NCI-H345 treated with DMSO at 0.1 percent for 48 hours (cell line): Measurements from ENCODE around the gene USP20.
"Not testable (repeated sequence)": the region's sequence is repeated elsewhere in the genome, so short reads cannot be mapped to it uniquely, and the experiment has no call there.

Source experiments
- DNase-seq: peaks from one replicate; lab custom pipeline; 2025; ENCODE audit not compliant: unreplicated experiment; lab: John Stamatoyannopoulos, UW

USP20 gene

DNA sequence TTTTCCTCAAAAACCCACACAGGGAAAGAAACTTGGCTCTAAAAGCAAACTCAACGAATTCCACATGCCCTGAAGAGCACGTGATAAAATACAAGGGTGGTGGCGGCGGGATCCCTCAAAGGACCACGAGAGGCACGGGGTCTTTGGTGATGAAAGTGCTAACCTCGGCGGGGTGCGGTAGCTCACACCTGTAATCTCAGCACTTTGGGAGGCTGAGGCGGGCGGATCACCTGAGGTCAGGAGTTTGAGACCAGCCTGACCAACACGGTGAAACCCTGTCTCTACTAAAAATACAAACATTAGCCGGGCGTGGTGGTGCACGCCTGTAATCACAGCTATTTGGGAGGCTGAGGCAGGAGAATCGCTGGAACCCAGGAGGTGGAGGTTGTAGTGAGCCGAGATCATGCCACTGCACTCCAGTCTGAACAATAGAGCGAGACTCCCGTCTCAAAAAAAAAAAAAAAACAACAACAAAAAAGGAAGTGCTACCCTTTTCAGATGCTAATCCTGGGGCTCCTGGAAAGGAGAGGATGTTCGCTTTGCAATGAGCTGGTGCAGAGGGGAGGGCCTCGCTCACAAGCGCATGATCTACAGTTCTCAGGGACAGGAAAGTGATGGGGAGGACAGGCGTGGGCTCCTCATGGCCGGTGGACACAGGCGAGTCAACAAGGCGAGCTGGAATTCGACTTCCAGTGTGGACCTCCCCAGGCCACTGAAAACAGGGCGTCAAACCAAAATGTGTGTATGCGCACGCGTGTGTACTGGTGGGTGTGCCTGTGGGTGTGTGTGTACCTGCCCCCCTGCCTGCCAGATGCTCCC lies 54.1 kb downstream of the USP20 start:
- DNase-seq = no peak

DNA sequence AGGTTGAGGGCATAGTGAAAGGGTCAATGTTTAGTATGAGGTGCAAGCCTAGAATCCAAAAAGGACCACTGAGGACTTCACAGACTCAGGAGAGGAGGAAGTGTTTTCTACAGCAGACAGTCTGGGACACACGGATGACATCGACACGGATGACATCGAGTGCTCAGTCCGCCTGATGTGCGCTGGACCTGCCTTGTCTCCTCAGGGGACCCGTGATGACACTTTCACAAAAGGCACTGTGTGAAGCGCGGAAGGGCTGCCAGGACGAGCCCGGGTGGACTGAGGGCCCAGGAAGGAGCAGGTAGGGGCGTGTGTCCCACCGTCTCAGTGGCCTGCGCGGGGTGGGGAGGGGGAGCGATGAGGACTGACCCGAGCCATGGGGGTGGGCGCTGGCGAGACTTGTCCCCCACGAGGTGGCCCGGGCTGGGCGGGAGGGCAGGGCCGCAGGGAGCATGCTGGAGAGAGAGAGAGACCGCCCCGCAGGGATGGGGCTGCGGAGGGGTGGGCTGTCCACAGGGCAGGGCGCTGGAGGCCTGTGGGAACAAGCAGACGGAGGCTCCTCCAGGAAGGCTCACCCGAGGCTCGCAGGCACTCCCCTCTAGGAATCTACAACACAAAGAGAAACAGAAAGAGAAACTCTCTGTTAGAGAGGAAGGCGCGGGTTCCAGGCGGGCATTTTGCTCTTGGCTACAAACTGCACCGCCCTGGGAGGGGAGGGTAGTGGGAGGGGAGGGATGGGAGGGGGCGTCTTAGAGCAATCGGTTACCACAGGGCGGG lies 54.9 kb downstream of the USP20 start:
- DNase-seq = no peak

DNA sequence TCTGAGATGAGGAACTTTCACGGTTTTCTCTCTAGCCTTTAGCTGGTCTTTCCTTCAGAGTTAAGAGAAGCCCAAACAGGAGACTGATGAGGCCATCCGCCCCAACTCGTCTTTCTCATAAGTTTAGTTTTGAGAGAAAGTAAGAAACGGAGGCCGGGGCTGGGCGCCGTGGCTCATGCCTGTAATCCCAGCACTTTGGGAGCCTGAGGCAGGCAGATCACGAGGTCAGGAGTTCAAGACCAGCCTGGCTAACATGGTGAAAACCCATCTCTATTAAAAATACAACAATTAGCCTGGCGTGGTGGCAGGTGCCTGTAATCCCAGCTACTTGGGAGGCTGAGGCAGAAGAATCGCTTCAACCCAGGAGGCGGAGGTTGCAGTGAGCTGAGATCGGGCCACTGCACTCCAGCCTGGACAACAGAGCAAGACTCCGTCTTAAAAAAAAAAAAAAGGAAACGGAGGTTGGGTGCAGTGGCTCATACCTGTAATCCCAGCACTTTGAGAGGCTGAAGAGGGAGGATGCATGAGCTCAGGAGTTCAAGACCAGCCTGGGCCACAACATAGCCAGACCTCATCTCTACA lies 55.6 kb downstream of the USP20 start:
- DNase-seq = not testable (repeated sequence)

DNA sequence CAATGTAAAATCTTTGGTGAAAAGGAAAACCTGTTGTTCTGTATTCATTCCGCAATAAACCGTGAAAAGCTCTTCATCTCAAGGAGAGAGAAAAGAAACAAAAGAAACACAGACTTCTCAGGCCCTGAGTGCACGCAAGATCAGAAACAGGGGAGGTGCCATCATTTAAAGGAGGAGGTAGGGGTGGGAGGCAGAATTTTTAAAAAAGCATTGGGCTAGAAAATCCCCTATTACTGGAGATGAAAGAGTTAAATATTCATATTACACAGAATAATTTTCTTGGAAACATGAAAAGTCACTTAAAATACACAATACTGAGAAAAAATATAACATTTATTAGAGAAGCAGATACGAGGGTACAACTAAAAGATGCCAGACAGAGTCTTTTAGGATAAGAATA lies 56.3 kb downstream of the USP20 start:
- no peak for DNase-seq

DNA sequence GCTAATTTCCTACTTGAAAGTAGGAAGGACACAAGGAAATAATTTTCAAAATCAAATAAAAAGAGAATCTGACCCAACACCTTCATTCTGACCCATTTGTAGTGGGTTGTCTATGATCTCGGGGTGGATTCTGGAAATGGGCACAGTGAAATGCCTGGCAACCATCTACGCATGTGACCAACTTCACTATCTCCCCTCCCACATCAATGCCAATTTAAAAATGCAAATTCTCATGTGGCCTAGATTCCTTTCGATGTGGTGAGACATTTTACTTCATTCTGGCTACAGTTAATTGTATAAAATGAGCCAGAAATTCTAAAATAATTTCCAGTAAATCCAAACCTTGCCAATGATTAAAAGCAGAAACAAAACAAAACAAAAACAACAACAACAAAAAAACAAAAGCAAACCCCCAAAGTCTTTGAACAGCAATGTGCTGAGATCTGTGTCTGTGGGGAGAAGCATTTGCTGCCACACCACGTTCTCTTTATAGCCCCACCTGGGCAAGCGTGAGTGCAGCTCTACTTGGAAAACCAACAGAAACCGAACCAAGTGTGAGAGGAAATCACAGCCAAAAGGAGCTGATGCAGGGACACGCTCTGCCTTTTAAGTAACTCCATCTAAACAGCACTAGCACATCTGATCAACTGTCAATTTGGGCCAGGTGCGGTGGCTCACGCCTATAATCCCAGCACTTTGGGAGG lies 59.0 kb downstream of the USP20 start:
- DNase-seq = no peak

DNA sequence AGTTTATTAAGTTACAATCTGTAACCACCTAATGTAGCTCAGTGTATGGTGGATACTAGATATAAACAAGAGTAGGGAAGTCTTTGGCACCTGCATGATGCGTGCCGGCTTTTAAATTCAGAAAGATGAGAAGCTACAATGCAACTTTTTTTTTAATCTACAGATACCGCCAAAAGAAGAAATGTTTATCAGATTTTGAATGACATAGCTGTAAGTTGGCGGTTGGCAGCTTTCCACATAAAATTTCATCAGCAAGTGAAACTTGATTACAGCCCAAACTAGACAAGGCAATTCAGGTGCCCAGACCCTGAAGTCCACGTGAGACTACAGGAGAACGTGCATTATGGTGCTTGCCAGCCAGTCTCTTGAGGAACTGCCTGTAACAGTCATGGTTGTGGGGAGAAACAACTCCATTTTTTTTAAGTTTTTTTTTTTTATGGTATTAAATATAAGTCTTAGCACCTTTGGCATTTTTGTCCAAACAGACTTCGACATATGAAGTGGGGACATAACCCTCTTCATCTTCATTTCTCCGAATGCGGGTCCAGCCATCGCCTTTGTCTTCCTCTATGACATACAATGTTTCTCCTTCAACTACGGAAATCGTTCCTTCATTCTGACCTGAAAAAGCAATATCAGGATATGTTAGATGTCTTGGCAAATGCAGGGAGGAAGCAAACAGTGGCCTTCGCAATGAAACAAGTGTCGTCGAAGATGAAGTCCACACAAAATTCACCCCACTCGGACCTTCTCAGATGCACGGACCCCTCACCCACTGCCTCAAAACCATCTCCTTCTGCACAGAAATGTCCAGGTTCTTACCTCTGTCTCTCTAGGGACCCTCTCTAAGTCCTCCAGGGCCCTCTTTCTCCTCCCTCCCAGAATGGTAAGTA lies 60.4 kb downstream of the USP20 start:
- DNase-seq = no peak

DNA sequence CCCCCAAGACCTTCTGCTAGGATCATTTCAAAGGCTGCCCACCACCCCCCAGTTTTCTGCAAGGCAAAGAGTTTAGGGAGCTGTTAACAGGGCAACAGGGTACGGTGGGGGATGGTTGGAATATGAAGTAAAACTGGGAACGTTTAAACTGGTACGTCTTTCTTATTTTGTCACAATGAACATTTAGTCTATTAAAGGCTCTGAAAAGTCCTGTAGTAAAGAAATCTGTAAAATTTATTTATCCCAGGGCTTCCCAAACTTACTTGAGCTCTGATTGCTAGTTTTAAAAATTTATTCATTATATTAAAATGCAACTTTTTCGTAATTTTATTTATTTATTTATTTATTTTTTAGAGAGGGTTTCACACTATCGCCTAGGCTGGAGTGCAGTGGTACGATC lies 62.0 kb downstream of the USP20 start:
- DNase-seq = no peak

DNA sequence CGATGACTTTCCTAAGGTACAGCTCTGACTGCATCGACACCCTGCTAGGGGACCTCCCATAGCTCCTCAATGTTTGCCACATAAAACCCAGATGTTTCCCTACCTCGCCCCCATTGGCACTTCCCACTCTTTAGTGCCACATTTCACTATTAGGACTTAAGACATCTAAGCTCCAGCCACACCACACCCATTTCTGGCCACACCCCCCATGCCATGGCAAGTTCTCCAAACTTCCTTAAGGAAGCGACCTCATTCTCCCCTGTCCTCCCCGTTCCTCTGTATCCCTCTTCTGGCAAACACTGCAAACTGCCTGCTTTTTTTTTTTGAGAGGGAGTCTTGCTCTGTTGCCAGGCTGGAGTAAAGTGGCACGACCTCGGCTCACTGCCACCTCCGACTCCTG lies 62.9 kb downstream of the USP20 start:
- DNase-seq = no peak

DNA sequence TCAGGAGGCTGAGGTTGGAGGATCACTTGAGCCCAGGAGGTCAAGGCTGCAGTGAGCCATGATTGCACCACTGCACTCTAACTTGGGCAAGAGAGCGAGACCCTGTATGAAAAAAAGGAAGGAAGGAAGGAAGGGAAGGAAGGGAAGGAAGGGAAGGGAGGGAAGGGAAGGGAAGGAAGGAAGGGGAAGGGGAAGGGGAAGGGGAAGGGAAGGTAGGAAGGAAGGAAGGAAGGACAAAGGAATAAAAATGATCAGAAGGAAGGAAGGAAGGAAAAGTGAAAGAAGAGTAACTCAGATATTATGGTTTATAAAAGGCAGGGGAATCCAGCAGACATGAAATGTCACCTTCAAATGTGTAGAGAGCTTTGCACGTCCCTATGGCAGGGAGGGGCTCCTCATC lies 64.4 kb downstream of the USP20 start:
- DNase-seq = no peak

DNA sequence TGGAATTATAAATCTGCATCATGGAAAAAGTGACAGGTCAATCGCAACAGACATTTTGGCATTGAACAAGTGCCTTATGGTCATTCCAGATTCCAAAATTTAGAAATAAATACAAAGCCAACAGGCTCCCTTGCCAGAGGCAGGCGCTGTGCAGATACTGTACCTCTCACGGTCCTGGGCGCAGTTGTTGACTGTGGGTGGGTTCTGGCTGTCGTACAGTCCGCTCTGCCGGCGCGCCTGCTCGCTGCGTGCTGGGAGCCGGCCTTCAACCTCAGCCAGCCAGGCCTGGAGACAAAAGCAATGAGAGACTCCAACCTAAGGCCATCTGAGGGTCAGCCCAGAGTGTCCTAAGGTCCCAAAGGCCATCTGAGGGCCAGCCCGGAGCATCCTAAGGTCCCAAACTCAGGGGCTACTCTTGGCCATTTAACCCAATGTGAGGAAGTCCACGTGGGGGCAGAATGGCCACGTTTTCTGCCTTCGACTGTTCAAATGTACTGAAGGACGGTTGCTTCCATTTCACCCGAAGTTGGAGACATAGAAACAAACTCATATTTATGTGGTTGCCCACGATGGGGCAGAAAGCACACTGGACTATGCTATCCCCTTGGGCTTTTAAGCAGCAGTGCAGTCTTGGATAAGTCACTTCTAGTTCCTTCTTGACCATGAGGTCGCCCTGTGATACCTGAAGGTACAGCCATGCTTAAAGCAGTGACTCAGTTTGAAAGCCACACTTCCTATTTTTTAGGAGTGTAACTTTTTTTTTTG lies 65.2 kb downstream of the USP20 start:
- DNase-seq = no peak

DNA sequence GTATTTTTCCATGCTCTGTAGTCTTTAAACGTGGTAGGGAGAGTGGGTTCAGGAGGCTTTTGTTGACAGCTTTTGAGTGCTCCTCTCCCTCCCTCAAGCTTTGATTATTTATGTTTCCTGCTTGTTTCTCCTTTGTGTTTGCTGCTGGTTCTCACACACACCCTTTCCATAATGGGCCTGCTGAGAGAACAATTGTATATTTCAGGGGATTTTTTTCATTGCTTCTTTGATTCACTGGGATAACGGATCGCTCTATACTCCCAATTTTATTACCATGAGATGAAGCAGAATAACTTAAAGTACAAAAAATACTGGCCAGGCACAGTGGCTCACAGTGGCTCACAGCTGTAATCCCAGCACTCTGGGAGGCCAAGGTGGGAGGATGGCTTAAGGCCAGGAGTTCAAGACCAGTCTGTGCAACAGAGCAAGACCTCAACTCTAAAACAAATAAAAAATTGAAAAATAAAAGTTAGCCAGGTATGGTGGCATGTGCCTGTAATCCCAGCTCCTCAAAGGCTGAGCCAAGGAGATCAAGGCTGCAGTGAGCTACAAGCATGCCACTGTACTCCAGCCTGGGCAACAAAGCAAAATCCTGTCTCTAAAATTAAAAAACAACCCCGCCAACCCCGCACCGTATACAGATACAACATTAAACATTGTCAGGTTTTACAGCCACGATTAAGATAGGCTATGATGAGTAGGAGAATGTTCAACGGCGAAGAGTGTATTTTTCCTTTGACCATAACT lies 66.9 kb downstream of the USP20 start:
- no peak for DNase-seq

DNA sequence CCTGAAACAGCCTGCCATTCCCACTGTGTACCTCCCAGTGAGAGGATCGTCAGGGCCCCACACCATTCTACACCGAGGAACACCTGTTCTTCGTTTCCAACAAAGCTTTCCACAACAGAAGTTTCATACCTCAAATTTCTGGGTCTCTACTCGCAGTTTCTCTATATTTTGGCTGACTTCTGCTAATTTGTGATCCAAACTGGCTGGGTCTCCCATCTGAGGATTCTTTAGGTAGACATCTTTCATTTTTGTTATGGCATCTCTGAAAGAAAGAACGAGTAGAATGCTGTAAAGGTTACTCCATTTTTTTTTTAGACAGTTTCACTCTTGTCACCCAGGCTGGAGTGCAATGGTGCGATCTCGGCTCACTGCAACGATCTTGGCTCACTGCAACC lies 67.5 kb downstream of the USP20 start:
- DNase-seq = no peak

DNA sequence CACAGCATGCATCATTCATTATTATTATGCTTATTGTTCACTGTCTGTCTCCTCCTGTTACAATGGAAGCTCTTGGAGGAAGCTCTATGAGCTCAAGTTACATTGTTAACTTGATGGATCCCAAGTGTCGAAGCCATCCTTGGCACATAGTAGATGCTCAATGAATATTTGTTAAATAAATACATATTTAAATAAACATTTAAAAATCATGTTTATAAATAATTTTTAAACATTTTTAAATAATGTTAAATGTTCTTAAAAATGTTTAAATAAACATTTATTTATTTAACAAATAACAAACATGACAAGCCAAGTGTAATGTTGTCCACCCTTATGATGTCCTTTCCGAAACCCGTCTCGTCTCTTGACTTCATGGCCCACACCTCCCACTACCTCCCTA lies 69.5 kb downstream of the USP20 start:
- DNase-seq = no peak

DNA sequence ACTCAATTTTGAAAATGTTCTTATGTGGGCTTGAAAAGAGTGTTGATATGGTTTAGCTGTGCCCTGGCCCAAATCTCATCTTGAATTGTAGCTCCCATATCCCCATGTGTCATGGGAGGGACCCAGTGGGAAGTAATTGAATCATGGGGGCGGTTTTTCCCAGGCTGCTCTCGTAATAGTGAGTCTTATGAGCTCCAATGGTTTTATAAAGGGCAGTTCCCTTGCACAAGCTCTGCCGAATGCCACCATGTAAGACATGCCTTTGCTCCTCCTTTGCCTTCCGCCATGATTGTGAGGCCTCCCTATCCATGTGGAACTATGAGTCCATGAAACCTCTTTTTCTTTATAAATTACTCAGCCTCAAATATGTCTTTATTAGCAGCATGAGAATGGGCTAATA lies 71.0 kb downstream of the USP20 start:
- no peak for DNase-seq

DNA sequence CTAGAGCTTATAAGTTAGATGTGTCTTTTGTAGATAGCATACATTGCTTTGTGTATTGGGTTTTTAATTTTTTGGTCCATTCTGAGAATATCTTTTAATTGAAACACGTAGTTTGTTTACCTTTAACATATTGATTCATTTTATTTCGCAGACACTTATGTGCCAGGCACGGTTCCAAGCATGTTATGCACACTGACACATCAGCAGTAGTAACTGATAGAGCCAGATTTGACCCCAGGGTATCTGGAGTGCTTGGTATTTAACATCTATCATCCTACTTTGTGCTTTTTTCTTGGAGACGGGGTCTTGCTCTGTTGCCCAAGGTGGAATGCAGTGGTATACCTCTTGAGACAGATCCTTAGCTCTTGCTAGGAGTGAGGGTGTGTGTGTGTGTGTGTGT lies 71.9 kb downstream of the USP20 start:
- no peak for DNase-seq

DNA sequence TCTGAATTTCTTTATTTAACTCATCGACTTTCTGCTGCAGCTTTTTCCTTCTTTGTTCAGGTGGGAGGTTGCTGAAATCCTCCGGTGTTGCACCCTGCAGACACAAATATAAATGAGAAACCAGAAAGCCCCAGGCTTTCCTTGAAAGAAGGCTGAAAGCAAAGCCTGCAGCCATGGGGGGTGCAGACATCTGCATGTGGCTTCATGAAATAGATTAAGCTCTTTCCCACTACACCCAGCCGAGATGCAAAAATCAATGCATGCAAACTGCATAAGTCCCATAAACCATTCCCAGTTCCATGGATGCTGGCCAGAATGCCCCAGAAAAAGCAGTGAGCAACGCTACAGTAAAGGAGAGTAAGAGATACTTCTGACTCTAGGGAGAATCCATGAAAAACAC lies 73.6 kb downstream of the USP20 start:
- DNase-seq = no peak

DNA sequence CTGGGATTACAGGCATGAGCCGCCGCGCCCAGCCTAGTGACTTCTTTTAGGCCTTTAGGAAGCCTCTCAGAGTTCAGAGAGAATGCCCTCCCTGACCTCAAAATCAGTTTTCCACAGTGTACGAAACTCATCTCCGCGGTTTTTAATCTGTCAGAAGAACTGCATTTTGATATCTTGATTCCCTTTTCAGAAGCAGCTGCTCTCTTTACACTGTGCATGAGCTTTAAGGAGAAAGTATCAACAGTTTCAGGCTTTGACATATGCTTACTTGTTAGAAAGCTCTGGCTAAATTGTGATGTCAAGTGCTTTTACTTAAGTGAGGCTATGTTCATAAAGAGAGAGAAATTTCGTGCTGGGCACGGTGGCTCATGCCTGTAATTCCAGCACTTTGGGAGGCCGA lies 74.6 kb downstream of the USP20 start:
- no peak for DNase-seq

DNA sequence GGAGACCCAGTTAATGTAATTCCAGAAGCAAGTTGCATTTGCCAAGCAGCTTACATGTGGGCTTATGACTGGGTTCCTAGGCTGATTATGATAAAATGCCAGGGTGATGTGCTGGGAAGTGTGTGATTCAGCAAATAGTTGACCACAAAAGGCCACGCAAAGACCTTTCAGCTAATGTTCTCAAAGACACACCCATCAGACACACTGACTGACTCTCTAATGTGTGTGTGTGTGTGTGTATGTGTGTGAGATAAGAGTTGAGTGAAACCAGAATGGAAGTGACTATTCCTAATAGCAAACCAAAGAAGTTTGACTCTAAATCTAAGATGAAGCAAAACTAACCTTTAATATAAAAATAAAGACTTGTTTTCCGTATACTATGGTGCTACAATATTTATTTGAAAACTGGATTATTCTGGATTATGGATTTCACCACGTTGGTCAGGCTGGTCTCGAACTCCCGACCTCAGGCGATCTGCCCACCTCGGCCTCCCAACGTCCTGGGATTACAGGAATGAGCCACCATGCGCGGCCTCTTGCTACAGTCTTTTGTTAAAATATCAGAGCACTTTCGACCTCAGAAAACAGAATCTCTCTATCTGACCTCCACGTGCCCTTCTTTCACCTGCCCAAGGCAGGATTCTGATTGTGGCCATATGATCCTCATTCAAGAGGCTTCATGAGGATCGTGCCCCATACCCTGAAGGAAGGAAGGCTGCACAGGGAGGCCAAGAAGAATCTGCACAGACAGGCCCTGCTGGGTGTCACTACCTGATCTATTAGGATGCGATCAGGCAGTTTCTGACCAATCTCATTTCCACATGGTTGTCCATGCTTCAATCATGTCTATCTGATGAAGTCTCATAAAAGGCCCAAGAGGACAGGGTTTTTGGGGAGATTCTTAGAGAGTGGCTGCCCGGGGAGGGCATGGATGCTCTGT lies 75.6 kb downstream of the USP20 start:
- no peak for DNase-seq
